Raji (cell line): ENCODE results near the gene BPIFB4.

Source experiments
- POLR2A ChIP-seq: IDR thresholded peaks from 2 replicates; pipeline ENCODE4 v1.6.1; 2011; ENCODE audit warnings: low read depth, low read length, control low read depth; ENCODE audit not compliant: insufficient read depth

The BPIFB4 gene

DNA sequence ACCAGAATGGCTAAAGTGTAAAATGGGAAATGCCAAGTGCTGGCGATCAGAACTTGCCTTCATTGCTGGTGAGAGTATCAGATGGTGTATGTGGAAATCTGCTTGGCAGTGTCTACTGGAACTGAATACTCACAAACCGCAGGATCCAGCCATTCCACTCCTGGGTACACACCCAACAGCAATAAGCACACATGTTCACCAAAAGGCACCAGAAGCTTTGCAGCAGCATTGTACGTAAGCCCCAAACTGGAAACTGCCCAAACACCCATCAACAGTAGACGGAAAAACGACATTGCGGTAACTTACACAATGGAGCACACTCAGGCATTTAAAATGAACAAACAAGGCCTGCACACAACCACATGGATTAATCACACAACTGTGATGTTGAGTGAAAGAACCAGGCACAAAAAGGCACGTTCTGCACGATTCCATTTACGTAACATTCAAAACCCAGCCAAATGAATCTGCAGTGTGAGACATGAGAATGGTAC is 51.2 kb downstream of the BPIFB4 start:
- no peak for TF ChIP-seq POLR2A

DNA sequence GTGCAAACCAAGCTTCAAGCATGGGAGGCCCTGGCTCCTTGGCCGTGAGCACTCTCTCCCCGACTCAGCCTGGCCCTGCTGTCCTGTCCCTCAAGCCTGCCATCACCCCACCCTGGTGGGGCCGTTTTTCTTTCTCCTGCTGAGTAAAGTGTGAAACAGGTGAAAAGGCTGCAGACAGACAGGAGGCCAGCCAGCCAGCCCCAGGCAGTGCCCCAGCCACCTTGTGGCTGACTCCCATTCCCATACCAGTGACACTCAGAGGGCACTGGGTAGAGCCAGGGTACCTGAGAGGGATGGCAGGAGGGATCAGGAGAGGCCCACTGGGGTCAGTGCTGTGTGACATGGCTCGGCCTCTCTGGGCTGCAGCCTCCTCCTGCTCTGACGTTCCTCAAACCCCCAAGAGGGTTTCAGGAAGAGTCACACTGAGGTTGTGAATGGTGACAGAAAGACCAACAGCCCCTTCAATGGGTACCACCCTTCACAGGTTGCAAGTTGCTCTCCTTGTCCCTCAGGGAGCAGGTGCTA is 52.6 kb downstream of the BPIFB4 start:
- TF ChIP-seq POLR2A, result no peak

DNA sequence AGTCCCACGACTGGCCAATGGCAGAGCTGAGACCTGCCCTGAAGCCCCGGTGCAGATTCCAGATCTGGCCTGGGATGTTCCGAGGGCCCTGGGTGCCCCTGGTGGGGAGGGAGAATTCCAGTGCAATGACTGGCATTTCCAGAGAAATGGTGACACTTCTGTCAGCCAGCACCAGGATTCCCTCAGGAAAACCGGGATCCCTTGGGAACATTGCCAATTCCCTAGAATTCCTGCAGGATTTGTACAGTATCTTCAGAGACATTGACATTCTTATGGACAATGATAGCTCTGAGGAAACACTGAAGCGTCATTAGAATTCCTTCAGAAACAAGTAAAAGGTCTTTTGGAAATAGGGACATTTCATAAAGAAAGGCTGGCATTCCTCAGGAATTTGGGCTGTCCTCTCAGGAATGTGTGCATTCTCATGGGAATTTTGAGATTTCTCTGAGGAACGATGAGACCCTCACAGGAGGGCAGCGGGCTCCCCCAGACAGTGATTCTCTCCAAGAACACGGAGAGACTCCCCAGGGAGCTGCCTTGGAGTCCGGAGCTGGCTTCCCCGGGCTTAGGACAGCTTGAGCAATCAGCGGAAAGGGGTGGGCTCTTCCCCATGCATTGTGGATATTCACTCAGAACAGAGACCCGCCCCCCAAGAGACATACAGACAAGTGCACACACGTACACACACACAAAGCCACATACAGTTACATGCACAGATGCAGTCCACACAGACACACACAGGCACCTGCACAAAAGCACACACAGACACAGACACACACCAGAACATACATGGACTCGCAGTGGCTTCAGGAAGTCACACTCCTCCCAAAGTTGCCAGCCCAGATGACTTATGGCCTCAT is 53.3 kb downstream of the BPIFB4 start:
- TF ChIP-seq POLR2A, result no peak

DNA sequence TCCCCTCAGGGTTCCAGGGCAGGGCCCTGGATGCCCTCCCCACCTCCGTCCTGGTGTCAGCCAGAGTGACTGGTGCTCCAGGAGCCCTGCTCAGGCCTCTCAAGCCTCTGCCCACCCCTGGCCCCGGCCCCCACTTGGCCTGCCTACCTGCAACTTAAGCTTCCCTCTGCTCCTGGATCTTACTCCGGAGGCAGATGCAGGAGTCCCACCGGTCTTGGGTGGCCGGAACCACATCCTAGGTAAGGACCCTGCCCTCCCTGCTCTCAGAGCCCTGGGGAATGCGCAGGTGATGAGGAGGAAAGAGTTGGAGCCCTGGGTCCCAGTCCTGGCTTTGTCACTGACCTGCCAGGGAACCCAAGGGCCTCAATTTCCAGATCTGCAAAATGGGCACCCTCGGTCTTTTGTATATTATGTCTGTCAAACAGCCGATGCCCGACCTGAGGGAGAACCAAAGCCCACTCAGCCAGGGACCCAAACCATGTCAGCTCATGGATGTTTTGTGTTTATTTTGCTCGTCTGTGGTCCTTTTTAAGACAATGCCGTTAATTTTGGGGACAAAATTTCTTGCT is 54.0 kb downstream of the BPIFB4 start:
- TF ChIP-seq POLR2A, result no peak

DNA sequence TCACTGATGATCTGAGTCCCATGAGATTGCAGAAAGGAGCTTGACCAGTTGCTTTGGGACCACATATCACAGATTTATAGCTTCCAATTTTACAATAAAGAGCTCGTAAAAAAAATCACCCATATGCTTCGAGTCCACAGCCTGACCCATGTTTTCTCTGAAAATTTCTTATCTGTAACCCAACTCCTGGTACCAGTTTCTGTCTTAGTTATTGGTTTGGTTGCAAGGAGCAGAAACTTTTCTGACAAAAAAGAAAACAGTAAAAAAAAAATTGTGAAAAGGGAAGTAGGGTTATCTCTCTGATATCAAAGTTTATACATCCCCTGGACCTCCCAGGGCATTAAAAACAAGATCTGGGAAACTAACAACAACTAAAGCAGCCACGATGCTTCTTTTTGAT is 57.8 kb downstream of the BPIFB4 start:
- TF ChIP-seq POLR2A, result no peak

DNA sequence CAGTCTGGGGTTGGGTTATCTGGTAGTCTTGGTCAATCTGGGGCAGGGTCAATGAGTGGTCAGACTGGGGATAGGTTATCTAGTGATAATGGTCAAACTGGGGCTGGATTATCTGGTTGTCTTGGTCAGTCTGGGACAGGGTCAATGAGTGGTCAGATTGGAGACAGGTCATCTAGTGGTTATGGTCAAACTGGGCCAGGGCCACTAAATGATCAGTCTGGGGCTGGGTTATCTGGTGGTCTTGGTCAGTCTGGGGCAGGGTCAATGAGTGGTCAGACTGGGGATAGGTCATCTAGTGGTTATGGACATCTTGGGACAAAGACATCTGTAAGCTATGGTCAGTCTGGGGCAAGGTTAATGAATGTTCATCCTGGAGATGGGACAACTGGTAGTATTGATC is 60.0 kb downstream of the BPIFB4 start:
- TF ChIP-seq POLR2A, result no peak

DNA sequence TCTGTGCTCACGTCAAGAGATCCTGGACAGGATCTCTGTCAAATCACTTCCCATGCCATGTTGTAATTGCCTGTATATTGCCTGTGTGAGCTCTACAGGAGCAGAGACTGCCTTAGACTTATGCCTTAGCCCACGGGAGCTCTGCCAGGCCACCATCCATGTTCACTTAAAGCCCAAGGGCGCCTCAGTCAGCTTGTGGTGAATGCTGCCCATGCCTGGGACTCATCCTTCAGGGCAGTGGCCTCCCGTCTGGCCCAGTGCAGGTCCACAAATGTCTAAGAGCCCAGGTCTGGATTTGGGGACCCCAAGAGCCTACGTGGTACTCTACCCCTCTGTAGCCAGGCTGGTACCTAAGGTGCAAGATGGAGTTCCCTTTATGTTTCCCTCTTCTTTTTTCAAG is 66.1 kb downstream of the BPIFB4 start:
- TF ChIP-seq POLR2A, result no peak

DNA sequence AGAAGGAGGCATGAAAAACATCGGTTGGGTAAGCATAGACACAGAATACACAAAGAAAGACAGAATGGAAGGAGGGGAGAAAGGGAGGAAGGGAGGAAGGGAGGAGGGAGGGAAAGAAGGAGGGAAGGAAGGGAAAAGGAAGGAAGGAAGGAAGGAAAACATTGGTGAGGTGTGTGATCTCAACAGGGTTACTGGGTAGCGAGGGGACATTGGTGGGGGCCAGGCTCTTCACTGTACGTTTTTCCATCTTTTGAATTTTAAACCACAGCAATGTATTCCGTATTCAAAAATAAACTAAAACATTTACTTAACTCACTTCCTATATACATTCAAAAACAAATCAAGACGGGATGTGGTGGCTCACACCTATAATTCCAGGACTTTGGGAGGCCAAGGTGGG is 67.9 kb downstream of the BPIFB4 start:
- no peak for TF ChIP-seq POLR2A

DNA sequence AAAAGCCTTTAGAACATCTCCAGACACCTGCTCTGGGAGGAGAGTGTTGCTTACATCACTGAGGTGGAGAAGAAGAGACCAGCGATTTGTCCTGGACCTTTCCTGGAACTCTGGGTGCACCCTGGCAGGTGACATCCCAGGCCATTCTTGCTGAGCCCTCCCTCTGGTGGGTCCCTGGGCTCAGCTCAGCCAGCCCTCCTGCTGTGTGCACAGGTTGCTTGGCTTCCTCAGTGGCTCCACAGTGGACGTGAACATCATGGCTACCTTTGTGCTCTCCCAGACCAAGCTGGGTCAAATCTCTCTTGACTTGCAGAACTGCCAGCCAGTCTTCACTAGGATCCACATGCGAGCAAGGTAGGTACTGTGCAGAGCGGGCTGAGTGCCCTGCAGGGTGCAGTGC is 68.6 kb downstream of the BPIFB4 start:
- TF ChIP-seq POLR2A, result no peak

DNA sequence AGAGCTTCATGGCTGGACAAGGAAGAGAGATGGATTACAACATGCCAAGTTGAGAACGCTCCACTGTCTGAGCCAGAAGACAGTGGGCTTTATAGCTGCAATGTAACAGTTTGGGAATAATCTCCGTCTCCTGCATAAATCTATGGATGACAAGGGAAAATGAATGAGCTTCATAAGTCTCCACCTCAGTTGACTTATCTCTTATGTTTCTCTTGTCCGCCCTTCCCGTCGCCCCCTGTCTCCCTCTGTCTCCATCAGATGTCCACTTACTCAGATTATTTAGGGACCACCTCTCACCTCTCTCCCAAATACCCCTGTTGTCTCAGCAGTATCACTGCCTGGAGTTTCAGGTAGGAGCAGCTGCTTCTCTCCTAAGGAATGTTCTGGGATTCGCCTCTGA is 74.8 kb downstream of the BPIFB4 start:
- TF ChIP-seq POLR2A, result no peak

DNA sequence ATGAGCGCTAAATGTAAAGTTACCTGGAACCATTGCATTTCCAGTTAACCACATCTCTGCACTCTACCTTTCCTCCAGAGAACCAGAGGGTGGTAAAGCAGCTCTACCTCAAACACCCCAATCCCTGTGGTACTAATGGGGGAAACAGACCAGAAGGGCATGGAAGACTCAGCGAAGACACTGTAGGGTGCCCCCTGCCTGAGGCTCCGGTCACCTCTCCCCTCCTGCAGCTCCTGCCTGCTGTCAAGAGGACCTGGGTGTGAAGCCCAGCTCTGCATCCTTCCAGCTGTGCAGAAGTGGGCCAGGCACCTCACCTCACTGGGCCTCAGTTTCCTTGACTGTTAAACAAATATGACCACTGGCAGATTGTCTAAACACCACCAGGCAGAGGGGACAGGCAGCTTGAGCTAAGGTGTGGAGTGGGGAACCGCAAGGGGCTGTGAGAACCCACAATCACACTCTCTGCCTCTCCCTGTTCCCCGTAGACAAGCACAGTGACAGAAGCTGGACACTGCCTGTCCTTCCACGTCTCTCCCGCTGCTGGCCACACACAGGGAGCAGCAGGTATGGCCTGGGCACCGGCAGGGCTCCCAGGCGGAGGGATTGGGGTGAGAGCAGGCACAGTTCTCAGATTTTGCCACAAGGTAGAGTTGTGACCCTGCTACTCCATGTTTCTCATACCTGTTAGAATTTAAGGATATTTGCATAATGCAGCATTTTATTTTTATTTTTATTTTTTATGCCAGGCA is 79.4 kb downstream of the BPIFB4 start:
- TF ChIP-seq POLR2A, result no peak

DNA sequence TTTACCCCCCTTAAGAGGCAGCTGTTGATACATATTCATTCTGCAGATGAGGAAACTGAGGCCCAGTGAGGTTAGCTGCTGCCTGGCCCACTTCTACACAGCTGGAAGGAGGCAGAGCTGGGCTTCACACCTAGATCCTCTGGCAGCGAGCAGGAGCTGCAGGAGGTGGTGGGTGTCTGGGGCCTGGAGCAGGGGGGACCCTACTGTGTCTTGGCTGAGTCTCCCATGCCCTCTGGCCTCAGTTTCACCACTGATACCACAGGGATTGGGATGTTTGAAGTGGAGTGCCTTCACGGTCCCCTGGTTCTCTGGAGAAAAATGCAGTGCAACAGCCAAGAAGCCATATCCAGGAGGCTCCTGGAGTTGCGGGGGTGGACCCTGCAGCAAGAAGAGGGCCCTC is 80.3 kb downstream of the BPIFB4 start:
- no peak for TF ChIP-seq POLR2A

DNA sequence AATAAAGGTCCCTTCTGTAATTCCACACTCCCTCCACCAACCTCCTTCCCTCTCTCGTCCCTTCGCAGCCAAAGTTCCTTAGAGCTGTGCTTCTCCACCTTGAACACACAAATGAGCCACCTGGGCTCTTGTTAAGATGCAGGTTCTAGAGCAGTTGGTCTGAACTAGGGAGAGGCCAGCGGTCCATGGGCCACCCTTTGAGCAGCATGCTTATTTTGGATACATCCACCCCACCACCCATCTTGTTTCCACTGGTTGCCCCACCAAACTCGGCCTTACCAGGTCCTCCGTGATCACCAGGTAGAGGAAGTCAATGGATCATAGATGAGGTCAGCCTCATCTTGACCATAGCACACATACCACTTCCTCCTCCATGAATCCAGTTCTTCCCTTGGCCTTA is 81.2 kb downstream of the BPIFB4 start:
- TF ChIP-seq POLR2A, result no peak
